Stomach (tissue), 4 donors: ENCODE measurements around the gene PDE4D.

Experiments used
- CTCF ChIP-seq, 7 experiments: fragments of 450-650 bp in 4 of 7; fragments of 200-600 bp in 3 of 7; sonication (generic) in 3 of 7; IDR thresholded peaks; one replicate each; pipeline ENCODE4 v1.5.1; 2016 to 2019; ENCODE audit warnings: antibody characterized with exemption in 7 of 7, control low read depth in 2 of 7, mild to moderate bottlenecking in 1 of 7
- EP300 ChIP-seq: sonication (generic); formaldehyde crosslinking; IDR thresholded peaks from one replicate; pipeline ENCODE4 v1.6.1; 2017; ENCODE audit warnings: antibody characterized with exemption
- POLR2A ChIP-seq, 4 donors: fragments of 450-650 bp; IDR thresholded peaks; one replicate each; pipeline ENCODE4 v1.6.1; 2016; ENCODE audit warnings: antibody characterized with exemption in 4 of 4, control low read depth in 2 of 4, mild to moderate bottlenecking in 1 of 4, moderate library complexity in 1 of 4
- POLR2AphosphoS5 ChIP-seq, 3 donors: sonication (generic); formaldehyde crosslinking; IDR thresholded peaks; one replicate each; pipeline ENCODE4 v1.6.1; 2016; ENCODE audit warnings: antibody characterized with exemption in 3 of 3

GRCh38 chr5:59768152-59769040 is 125.1 kb downstream of the PDE4D start:
- TF ChIP-seq EP300 (no peak), CTCF (IDR thresholded peaks at IDR 0.05) (no peak), POLR2A (IDR thresholded peaks at IDR 0.05) (peak in 1 of 4 donors; percentile 37), POLR2AphosphoS5 (IDR thresholded peaks at IDR 0.05) (peak in 2 of 3 donors; percentile 32 to 74)
